HepG2 (cell line): Measurements from ENCODE around the gene TRAK1. TPM values are rescaled to one million over a fixed set of nuclear protein-coding genes. Genes with fewer than 3 reads are reported as not detected.

Experiments used
- ATAC-seq: fragments of 200-7000 bp; cut with Tn5 transposase; 3 replicates; pipeline ENCODE4 v1.9.1; 2020; ENCODE audit warnings: mild to moderate bottlenecking, moderate library complexity
- BruUV-seq: library from RNA; stranded (reverse); fragments of 400-500 nt; replicated peaks from 2 replicates; lab custom pipeline; 2021; lab: Mats Ljungman, UMichigan
- CTCF ChIA-PET: fragments of 300-600 bp; formaldehyde crosslinking; extraction: SDS; loops from one replicate; lab custom pipeline; 2021; ENCODE audit warnings: low total read pairs, inconsistent platforms, low intra/inter-chr PET ratio; lab: Yijun Ruan, JAX
- POLR2A ChIA-PET: fragments of 350-600 bp; sonication (Branson Sonifier 250); formaldehyde crosslinking; loops from one replicate; lab custom pipeline; 2020; ENCODE audit warnings: antibody characterized with exemption, inconsistent platforms; lab: Yijun Ruan, JAX
- DNase-seq: peaks from one replicate; pipeline ENCODE4 v3.0.0-alpha.2; 2015; ENCODE audit warnings: low spot score
- FAIRE-seq: peaks from 3 replicates; lab custom pipeline; 2011; peaks lifted over from hg19 to GRCh38; lab: Jason Lieb, UNC
- H2AFZ ChIP-seq: one replicate; pipeline ENCODE4 v1.6.1; 2011; ENCODE audit warnings: low read length, inconsistent platforms
- H3K27ac ChIP-seq: fragments of 300-600 bp; 3 replicates; pipeline ENCODE4 v1.8.0; 2011; ENCODE audit warnings: mixed run types, mild to moderate bottlenecking, mixed read lengths, low read length, inconsistent platforms; ENCODE audit not compliant: insufficient read depth; ENCODE audit errors: extremely low read length
- H3K27me3 ChIP-seq, 2 experiments: fragments of 200-600 bp in 1 of 2; 2 replicates in 1 of 2; 3 replicates in 1 of 2; pipeline versions ENCODE4 v1.6.0 to v1.8.0; 2011; ENCODE audit warnings: low read length in 2 of 2, mild to moderate bottlenecking in 2 of 2, moderate library complexity in 2 of 2, inconsistent platforms in 1 of 2; ENCODE audit not compliant: insufficient read depth in 2 of 2, control insufficient read depth in 1 of 2
- H3K36me3 ChIP-seq, 2 experiments: fragments of 200-600 bp in 1 of 2; replicated peaks in 1 of 2; 2 replicates in 1 of 2; 3 replicates in 1 of 2; pipeline versions ENCODE4 v1.5.1 to v1.8.0; 2011; ENCODE audit warnings: low read length in 2 of 2, inconsistent platforms in 1 of 2; ENCODE audit not compliant: insufficient read depth in 2 of 2, control insufficient read depth in 1 of 2
- H3K4me1 ChIP-seq: 2 replicates; pipeline ENCODE4 v1.5.1; 2012; ENCODE audit warnings: low read length, inconsistent platforms; ENCODE audit not compliant: insufficient read depth
- H3K4me2 ChIP-seq: 2 replicates; pipeline ENCODE4 v1.6.0; 2011; ENCODE audit warnings: low read depth, low read length, inconsistent platforms
- H3K4me3 ChIP-seq, 3 experiments: fragments of 200-600 bp in 1 of 3; sonication (generic), shearing (Covaris generic) in 1 of 3; replicated peaks in 1 of 3; 2 replicates each; pipeline ENCODE4 v1.5.1; 2011 to 2016; ENCODE audit warnings: low read length in 3 of 3, inconsistent platforms in 2 of 3, low read depth in 2 of 3, mild to moderate bottlenecking in 2 of 3, control low read depth in 1 of 3, mixed read lengths in 1 of 3; ENCODE audit not compliant: insufficient read depth in 1 of 3
- H3K79me2 ChIP-seq: one replicate; pipeline ENCODE4 v1.6.1; 2011; ENCODE audit warnings: low read length, inconsistent platforms; ENCODE audit not compliant: insufficient read depth
- H3K9ac ChIP-seq: 2 replicates; pipeline ENCODE4 v1.6.0; 2011; ENCODE audit warnings: mild to moderate bottlenecking, low read depth, low read length, inconsistent platforms; ENCODE audit not compliant: insufficient read depth
- H3K9me3 ChIP-seq: 2 replicates; pipeline ENCODE4 v1.5.1; 2012; ENCODE audit warnings: mild to moderate bottlenecking, low read length
- H4K20me1 ChIP-seq: 2 replicates; pipeline ENCODE4 v1.6.0; 2011; ENCODE audit warnings: inconsistent platforms, mild to moderate bottlenecking, low read length, moderate library complexity; ENCODE audit not compliant: insufficient read depth
- FOXP1 ChIP-seq, 2 experiments: fragments of 450-650 bp in 1 of 2; IDR thresholded peaks; 2 replicates each; pipeline ENCODE4 v1.6.1; 2017 to 2018; ENCODE audit warnings: antibody characterized with exemption in 1 of 2
- MAZ ChIP-seq, 2 experiments: sonication (generic) in 1 of 2; formaldehyde crosslinking in 1 of 2; IDR thresholded peaks; 2 replicates each; pipeline versions ENCODE4 v1.5.0 to v1.6.1; 2012 to 2020; ENCODE audit warnings: low read depth in 2 of 2, mild to moderate bottlenecking in 2 of 2, borderline replicate concordance in 1 of 2, improper control_type of control experiment in 1 of 2, low read length in 1 of 2, missing genetic modification reagents in 1 of 2, moderate library complexity in 1 of 2
- REPIN1 ChIP-seq: sonication (generic); formaldehyde crosslinking; IDR thresholded peaks from 2 replicates; pipeline ENCODE4 v1.8.0; 2022; ENCODE audit warnings: missing genetic modification reagents, low read depth, mild to moderate bottlenecking, borderline replicate concordance
- REXO4 ChIP-seq: sonication (generic); formaldehyde crosslinking; IDR thresholded peaks from 2 replicates; pipeline ENCODE4 v1.8.0; 2022; ENCODE audit warnings: missing genetic modification reagents, mild to moderate bottlenecking, borderline replicate concordance
- ZFP37 ChIP-seq: sonication (generic); formaldehyde crosslinking; IDR thresholded peaks from 2 replicates; pipeline ENCODE4 v1.4.0; 2020; ENCODE audit warnings: missing genetic modification reagents, borderline replicate concordance
- ZNF564 ChIP-seq: sonication (generic); formaldehyde crosslinking; IDR thresholded peaks from 2 replicates; pipeline ENCODE4 v1.8.1; 2023; ENCODE audit warnings: mild to moderate bottlenecking, missing genetic modification reagents
- ZNF570 ChIP-seq: sonication (generic); formaldehyde crosslinking; IDR thresholded peaks from 2 replicates; pipeline ENCODE4 v1.4.0; 2020; ENCODE audit warnings: mild to moderate bottlenecking, missing genetic modification reagents, borderline replicate concordance
- ZNF572 ChIP-seq: sonication (generic); formaldehyde crosslinking; IDR thresholded peaks from 2 replicates; pipeline ENCODE4 v1.5.1; 2020; ENCODE audit warnings: mild to moderate bottlenecking, missing genetic modification reagents
- WGBS: methylation state at CpG from one replicate; pipeline ENCODE4 v1.1.6; 2017; ENCODE audit warnings: low lambda C conversion rate; 5-methylcytosine and 5-hydroxymethylcytosine counted together
- in situ Hi-C: cut with HindIII; loops from 2 replicates; pipeline ENCODE4 v1.10.0; 2017; ENCODE audit warnings: low pct_unique_long_range_greater_than_20kb; ENCODE audit not compliant: extremely low pct_ligation_motif_present
- intact Hi-C: fragments of 100-400 bp; cut with micrococcal nuclease; formaldehyde crosslinking; loops from one replicate; pipeline ENCODE4 v1.10.0; 2022; ENCODE audit not compliant: unreplicated experiment
- polyA plus RNA-seq, 8 experiments: library from polyadenylated mRNA; depleted of rRNA in 3 of 8; stranded (reverse) in 7 of 8; unstranded in 1 of 8; fragments of >200 nt; fragmentation: Illumina TruSeq in 4 of 8; extraction: Trizol in 4 of 8; gene quantifications; 2 replicates each; pipeline versions ENCODE4 v1.2.1 to v1.2.3, GENCODE V29; 2011 to 2016; ENCODE audit warnings: low read depth in 4 of 8, missing spikeins in 1 of 8, mixed read lengths in 1 of 8; ENCODE audit not compliant: insufficient read depth in 1 of 8
- total RNA-seq, 5 experiments: library from RNA; depleted of rRNA; stranded (reverse); fragments of >200 nt; fragmentation: Illumina TruSeq; extraction: Trizol; gene quantifications; 2 replicates each; pipeline ENCODE4 v1.2.3, GENCODE V29; 2016; ENCODE audit warnings: low read depth in 1 of 5
- TF ChIP-seq, protein P1 (sequence below): sonication (generic); formaldehyde crosslinking; IDR thresholded peaks from 2 replicates; pipeline ENCODE4 v1.4.0; 2020; ENCODE audit warnings: missing genetic modification reagents, borderline replicate concordance

The TRAK1 gene
- total and polyA plus RNA-seq, 2 of the 13 experiments (the other 11 are each of a cell fraction or from before 2014, with no cell fraction given), result 20.5 to 46.6 TPM

DNA sequence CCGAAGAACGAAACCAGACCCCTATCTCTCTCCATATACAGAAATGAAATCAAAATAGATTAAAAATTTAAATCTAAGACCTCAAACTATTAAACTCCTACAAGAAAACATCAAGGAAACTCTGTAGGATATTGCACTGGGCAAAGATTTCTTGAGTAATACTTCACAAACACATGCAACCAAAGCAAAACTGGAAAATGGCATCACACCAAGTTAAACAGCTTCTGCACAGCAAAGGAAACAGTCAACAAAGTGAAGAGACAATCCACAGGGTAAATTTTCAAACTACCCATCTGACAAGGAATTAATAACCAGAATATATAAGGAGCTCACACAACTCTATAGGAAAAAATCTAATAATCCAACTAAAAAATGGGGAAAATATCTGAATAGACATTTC lies 145.5 kb downstream of the TRAK1 start:
- no peak overlapping the region for H3K4me2 ChIP-seq
- H3K4me1 ChIP-seq, result peaks cover under 1% of the 10 kb centered on the region; the same call in 1 of the 2 replicates
- WGBS, result 68% methylated on average over 2 of the region's 2 CpGs
- in situ Hi-C loops (loop anchor here (25.0 kb wide), 1 partner anchor 601 kb away; no protein-coding TSS in a partner anchor), intact Hi-C loops (no loop called here)
- H3K27ac ChIP-seq, result no peak overlapping the region
- CTCF ChIA-PET, result no interaction called here
- H3K9ac ChIP-seq, result no peak overlapping the region
- DNase-seq, result no peak
- H3K9me3 ChIP-seq, result peaks cover 10% of the 10 kb centered on the region
- H3K79me2 ChIP-seq, result no peaks in the 10 kb centered on the region
- BruUV-seq, result no TSS peak
- no peak for FAIRE-seq
- H3K27me3 ChIP-seq, result peaks cover 0 to 4% of the 10 kb centered on the region in 2 experiments; a peak in 1 of 5 replicates
- H4K20me1 ChIP-seq, result no peaks in the 10 kb centered on the region
- no peaks in the 10 kb centered on the region for H3K36me3 ChIP-seq
- no peak for TF ChIP-seq REPIN1 (CRISPR knock-in tag)
- TF ChIP-seq, all 625 proteins: peak for 0
- POLR2A ChIA-PET, result no interaction called here
- Histone ChIP-seq H3K4me3 (no peak overlapping the region), H2AFZ (no peak overlapping the region)
- no peak for ATAC-seq

DNA sequence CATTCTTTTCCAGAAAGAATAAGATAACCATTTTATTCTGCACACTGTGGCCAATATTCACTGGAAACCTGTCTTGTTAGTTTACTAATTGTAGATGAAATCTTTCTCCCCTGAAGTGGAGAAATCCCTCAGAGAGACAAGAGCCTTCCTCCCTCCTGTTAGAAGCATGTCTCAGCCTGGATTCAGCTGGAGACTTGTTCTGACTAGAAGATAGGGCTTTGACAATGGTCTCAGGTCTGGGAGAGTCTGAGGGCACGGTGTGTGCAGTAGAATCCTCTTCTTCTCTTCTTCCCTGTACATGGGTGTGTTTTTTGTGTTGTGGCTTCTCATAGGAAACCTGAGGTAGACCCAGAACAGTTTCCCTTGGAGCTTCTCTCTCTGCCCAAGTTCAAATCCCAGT lies 154.9 kb downstream of the TRAK1 start:
- no peaks in the 10 kb centered on the region for H3K36me3 ChIP-seq
- peaks cover 0 to 19% of the 10 kb centered on the region in 2 experiments; a peak in 3 of 5 replicates for H3K27me3 ChIP-seq
- H3K4me3 ChIP-seq, result no peak overlapping the region
- H3K4me2 ChIP-seq, result no peak overlapping the region
- no peak overlapping the region for H2AFZ ChIP-seq
- ChIA-PET POLR2A (no interaction called here), CTCF (interaction anchor here (2.5 to 3.8 kb wide), 2 partner anchors 197 to 294 kb away, joined by 10 to 65 read pairs; no protein-coding TSS in a partner anchor)
- H3K27ac ChIP-seq, result no peak overlapping the region
- no TSS peak for BruUV-seq
- 0% methylated on average over 1 of the region's 1 CpG for WGBS
- no peak overlapping the region for H3K9ac ChIP-seq
- TF ChIP-seq ZNF572 (CRISPR knock-in tag) (no peak), REXO4 (CRISPR knock-in tag) (no peak), FOXP1 (IDR thresholded peaks at IDR 0.05) (no peak), FOXP1 (CRISPR knock-in tag; IDR thresholded peaks at IDR 0.05) (no peak), ZNF564 (CRISPR knock-in tag) (no peak), ZNF570 (CRISPR knock-in tag) (no peak), MAZ (IDR thresholded peaks at IDR 0.05; ENCODE audit: borderline replicate concordance, low read depth, low read length) (no peak), MAZ (CRISPR knock-in tag; IDR thresholded peaks at IDR 0.05; ENCODE audit: low read depth) (no peak), ZFP37 (CRISPR knock-in tag) (no peak)
- TF ChIP-seq, protein P1, sequence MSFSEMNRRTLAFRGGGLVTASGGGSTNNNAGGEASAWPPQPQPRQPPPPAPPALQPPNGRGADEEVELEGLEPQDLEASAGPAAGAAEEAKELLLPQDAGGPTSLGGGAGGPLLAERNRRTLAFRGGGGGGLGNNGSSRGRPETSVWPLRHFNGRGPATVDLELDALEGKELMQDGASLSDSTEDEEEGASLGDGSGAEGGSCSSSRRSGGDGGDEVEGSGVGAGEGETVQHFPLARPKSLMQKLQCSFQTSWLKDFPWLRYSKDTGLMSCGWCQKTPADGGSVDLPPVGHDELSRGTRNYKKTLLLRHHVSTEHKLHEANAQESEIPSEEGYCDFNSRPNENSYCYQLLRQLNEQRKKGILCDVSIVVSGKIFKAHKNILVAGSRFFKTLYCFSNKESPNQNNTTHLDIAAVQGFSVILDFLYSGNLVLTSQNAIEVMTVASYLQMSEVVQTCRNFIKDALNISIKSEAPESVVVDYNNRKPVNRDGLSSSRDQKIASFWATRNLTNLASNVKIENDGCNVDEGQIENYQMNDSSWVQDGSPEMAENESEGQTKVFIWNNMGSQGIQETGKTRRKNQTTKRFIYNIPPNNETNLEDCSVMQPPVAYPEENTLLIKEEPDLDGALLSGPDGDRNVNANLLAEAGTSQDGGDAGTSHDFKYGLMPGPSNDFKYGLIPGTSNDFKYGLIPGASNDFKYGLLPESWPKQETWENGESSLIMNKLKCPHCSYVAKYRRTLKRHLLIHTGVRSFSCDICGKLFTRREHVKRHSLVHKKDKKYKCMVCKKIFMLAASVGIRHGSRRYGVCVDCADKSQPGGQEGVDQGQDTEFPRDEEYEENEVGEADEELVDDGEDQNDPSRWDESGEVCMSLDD (CRISPR knock-in tag), result no peak
- in situ Hi-C loops (loop anchor here (5.0 to 25.0 kb wide), 2 partner anchors 196 to 591 kb away; no protein-coding TSS in a partner anchor), intact Hi-C loops (loop anchor here (2.0 to 5.0 kb wide), 2 partner anchors 291 to 586 kb away; no protein-coding TSS in a partner anchor)
- no peak for DNase-seq
- H4K20me1 ChIP-seq, result no peaks in the 10 kb centered on the region
- FAIRE-seq, result no peak
- no peak for ATAC-seq
- H3K79me2 ChIP-seq, result no peaks in the 10 kb centered on the region
- H3K4me1 ChIP-seq, result no peaks in the 10 kb centered on the region
- H3K9me3 ChIP-seq, result no peaks in the 10 kb centered on the region
